Right atrium auricular region (tissue), 2 donors: Measurements from ENCODE around the gene PON3. TPM values are rescaled to one million over a fixed set of nuclear protein-coding genes. Genes with fewer than 3 reads are reported as not detected.

Source experiments
- DNase-seq: peaks from one replicate; pipeline ENCODE4 v3.0.0-alpha.2; 2019; ENCODE audit warnings: low spot score
- H3K27ac ChIP-seq, 2 donors: fragments of 200-600 bp; sonication (generic); 1 replicate in 1 of 2; 2 replicates in 1 of 2; pipeline ENCODE4 v1.5.1; 2016 to 2019
- H3K27me3 ChIP-seq, 2 donors: fragments of 200-600 bp; sonication (generic); one replicate each; pipeline versions ENCODE4 v1.5.1 to v1.6.0; 2017 to 2019
- H3K36me3 ChIP-seq: fragments of 200-600 bp; sonication (generic); one replicate; pipeline ENCODE4 v1.5.1; 2016
- H3K4me1 ChIP-seq, 2 donors: fragments of 200-600 bp; sonication (generic); one replicate each; pipeline versions ENCODE4 v1.5.1 to v1.6.0; 2017 to 2019
- H3K4me3 ChIP-seq, 2 donors: fragments of 200-600 bp; sonication (generic); 1 replicate in 1 of 2; 2 replicates in 1 of 2; pipeline ENCODE4 v1.5.1; 2017 to 2019; ENCODE audit warnings: mild to moderate bottlenecking in 1 of 2, moderate library complexity in 1 of 2
- H3K9me3 ChIP-seq, 2 donors: fragments of 200-600 bp; sonication (generic); one replicate each; pipeline ENCODE4 v1.5.1; 2019
- CTCF ChIP-seq, 2 donors: fragments of 200-600 bp; sonication (generic); IDR thresholded peaks; one replicate each; pipeline ENCODE4 v1.5.1; 2019; ENCODE audit warnings: antibody characterized with exemption in 2 of 2
- total RNA-seq, 2 donors: library from RNA; depleted of rRNA; stranded (reverse); fragments of >200 nt; gene quantifications; one replicate each; pipeline ENCODE4 v1.1.0, GENCODE V29; 2016

The PON3 gene
- total RNA-seq, 2 donors from 2014 or later: 1.7 TPM; not detected in 1

GRCh38 chr7:95435422-95435780 lies 39.2 kb upstream of the PON3 start:
- no peak for TF ChIP-seq CTCF (IDR thresholded peaks at IDR 0.05)

GRCh38 chr7:95434557-95435421 lies 38.6 kb upstream of the PON3 start, which contains the start of gene PON2:
Gene PON2 (minus strand): TSS chr7:95435028. CDS start chr7:95434951, 77 bp downstream.
- no peak for TF ChIP-seq CTCF (IDR thresholded peaks at IDR 0.05)
- Histone ChIP-seq H3K27ac (peak within 1 kb of the TSS; percentile 93 to 94), H3K9me3 (no peaks in the 10 kb centered on the region), H3K36me3 (no peaks in the 10 kb centered on the region), H3K4me3 (peak within 1 kb of the TSS; percentile 64 to 69), H3K27me3 (no peaks in the 10 kb centered on the region), H3K4me1 (peaks cover 0 to 9% of the 10 kb centered on the region in 2 donors)
- peak; percentile 78 for DNase-seq

More at GRCh38 chr7:95435422-95435780, 39.2 kb upstream of the PON3 start:
- Histone ChIP-seq H3K27me3 (no peaks in the 10 kb centered on the region), H3K9me3 (no peaks in the 10 kb centered on the region), H3K4me3 (peak overlapping the region; percentile 64 to 69), H3K27ac (peak overlapping the region; percentile 93 to 94), H3K4me1 (peaks cover 0 to 9% of the 10 kb centered on the region in 2 donors), H3K36me3 (no peaks in the 10 kb centered on the region)
- no peak for DNase-seq

- Histone ChIP-seq H3K27ac (peak overlapping the region; percentile 93 to 94), H3K9me3 (no peaks in the 10 kb centered on the region), H3K4me1 (peaks cover 0 to 9% of the 10 kb centered on the region in 2 donors), H3K36me3 (no peaks in the 10 kb centered on the region), H3K27me3 (no peaks in the 10 kb centered on the region), H3K4me3 (peak overlapping the region; percentile 64 to 69)
- no peak for TF ChIP-seq CTCF (IDR thresholded peaks at IDR 0.05)
- DNase-seq: no peak
Measured at GRCh38 chr7:95433952-95434556, 37.9 kb upstream of the PON3 start.

DNA sequence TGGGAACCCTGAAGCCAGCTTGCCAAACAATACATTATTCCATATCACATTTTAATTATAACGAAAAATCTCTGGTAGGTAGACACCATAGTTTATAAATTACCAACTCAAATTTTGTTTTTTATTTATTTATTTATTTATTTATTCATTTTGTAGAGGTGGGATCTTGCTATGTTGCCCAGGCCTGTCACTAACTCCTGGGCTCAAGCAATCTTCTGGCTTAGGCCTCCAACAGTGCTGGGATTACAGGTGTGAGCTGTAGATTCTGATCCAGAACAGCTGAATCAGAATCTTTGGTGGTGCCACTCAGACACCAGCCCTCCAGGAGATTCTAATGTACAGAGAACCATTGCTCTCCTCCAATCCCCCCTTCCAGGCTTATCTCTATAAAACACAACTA lies 37.0 kb upstream of the PON3 start:
- no peak for DNase-seq
- H3K27me3 ChIP-seq: no peaks in the 10 kb centered on the region
- H3K36me3 ChIP-seq: no peaks in the 10 kb centered on the region
- no peak for TF ChIP-seq CTCF (IDR thresholded peaks at IDR 0.05)
- peaks cover 0 to 9% of the 10 kb centered on the region in 2 donors for H3K4me1 ChIP-seq
- H3K27ac ChIP-seq: no peak overlapping the region
- no peaks in the 10 kb centered on the region for H3K9me3 ChIP-seq
- H3K4me3 ChIP-seq: no peak overlapping the region

- Histone ChIP-seq H3K36me3 (no peaks in the 10 kb centered on the region), H3K27ac (no peak overlapping the region), H3K4me1 (peaks cover 0 to 9% of the 10 kb centered on the region in 2 donors), H3K4me3 (no peak overlapping the region), H3K27me3 (no peaks in the 10 kb centered on the region), H3K9me3 (no peaks in the 10 kb centered on the region)
- DNase-seq: no peak
- TF ChIP-seq CTCF (IDR thresholded peaks at IDR 0.05): no peak
Measured at GRCh38 chr7:95432606-95433005, 36.4 kb upstream of the PON3 start.
